Endothelial cell of umbilical vein (primary cell): ENCODE data around the gene PIEZO2.
"Not testable (repeated sequence)": the region's sequence is repeated elsewhere in the genome, so short reads cannot be mapped to it uniquely, and the experiment has no call there.

Source experiments
- EZH2 ChIP-seq: IDR thresholded peaks from 2 replicates; pipeline ENCODE4 v1.6.1; 2012; ENCODE audit warnings: borderline replicate concordance, low read depth, mild to moderate bottlenecking, moderate library complexity, low read length, inconsistent platforms; ENCODE audit not compliant: severe bottlenecking
- POLR2A ChIP-seq: IDR thresholded peaks from 2 replicates; pipeline ENCODE4 v1.6.1; 2012; ENCODE audit warnings: low read depth, mild to moderate bottlenecking, control low read depth, low read length
- POLR2AphosphoS5 ChIP-seq: IDR thresholded peaks from 2 replicates; pipeline ENCODE4 v1.6.1; 2012; ENCODE audit warnings: low read depth, mild to moderate bottlenecking, control low read depth, low read length, moderate library complexity; ENCODE audit not compliant: insufficient read depth
- TF ChIP-seq, protein P1 (sequence below), 2 donors: IDR thresholded peaks; 1 replicate in 1 of 2; 2 replicates in 1 of 2; pipeline ENCODE4 v1.5.1; 2011; ENCODE audit warnings: low read length in 2 of 2, mild to moderate bottlenecking in 2 of 2, moderate library complexity in 2 of 2, control low read depth in 1 of 2, inconsistent platforms in 1 of 2, low read depth in 1 of 2; ENCODE audit not compliant: insufficient read depth in 1 of 2; ENCODE audit errors: extremely low read depth in 1 of 2

DNA sequence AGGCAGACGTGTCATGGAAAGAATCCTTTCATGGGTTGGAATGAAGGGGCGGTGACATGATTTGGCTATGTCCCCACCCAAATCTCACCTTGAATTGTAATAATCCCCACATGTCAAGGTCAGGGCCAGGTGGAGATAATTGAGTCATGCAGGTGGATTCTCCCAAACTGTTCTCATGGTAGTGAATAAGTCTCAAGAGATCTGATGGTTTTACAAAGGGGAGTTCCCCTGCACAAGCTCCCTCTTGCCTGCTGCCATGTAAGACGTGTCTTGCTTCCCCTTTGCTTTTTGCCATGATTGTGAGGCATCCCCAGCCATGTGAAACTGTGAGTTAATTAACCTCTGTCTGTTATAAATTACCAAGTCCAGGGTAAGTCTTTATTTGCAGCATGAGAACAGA, 215.7 kb downstream of the PIEZO2 start:
- TF ChIP-seq POLR2A, POLR2AphosphoS5, EZH2: not testable (repeated sequence)
- TF ChIP-seq, protein P1, sequence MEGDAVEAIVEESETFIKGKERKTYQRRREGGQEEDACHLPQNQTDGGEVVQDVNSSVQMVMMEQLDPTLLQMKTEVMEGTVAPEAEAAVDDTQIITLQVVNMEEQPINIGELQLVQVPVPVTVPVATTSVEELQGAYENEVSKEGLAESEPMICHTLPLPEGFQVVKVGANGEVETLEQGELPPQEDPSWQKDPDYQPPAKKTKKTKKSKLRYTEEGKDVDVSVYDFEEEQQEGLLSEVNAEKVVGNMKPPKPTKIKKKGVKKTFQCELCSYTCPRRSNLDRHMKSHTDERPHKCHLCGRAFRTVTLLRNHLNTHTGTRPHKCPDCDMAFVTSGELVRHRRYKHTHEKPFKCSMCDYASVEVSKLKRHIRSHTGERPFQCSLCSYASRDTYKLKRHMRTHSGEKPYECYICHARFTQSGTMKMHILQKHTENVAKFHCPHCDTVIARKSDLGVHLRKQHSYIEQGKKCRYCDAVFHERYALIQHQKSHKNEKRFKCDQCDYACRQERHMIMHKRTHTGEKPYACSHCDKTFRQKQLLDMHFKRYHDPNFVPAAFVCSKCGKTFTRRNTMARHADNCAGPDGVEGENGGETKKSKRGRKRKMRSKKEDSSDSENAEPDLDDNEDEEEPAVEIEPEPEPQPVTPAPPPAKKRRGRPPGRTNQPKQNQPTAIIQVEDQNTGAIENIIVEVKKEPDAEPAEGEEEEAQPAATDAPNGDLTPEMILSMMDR (IDR thresholded peaks at IDR 0.05; ENCODE audit: extremely low read depth in 1 of 2, insufficient read depth in 1 of 2, low read depth in 1 of 2, low read length in 2 of 2), result not testable (repeated sequence)
